NOMO-1 treated with dmso at 0.1 percent for 144 hours (cell line): ENCODE data around the gene PHKB.
"Not testable (repeated sequence)": the region's sequence is repeated elsewhere in the genome, so short reads cannot be mapped to it uniquely, and the experiment has no call there.

ENCODE experiments used
- DNase-seq: peaks from one replicate; lab custom pipeline; 2025; ENCODE audit not compliant: unreplicated experiment; lab: John Stamatoyannopoulos, UW

The PHKB gene

GRCh38 chr16:47469227-47469626 is 8.1 kb downstream of the PHKB start:
- DNase-seq: no peak

GRCh38 chr16:47470211-47470610 is 9.1 kb downstream of the PHKB start:
- no peak for DNase-seq

GRCh38 chr16:47470810-47471209 is 9.7 kb downstream of the PHKB start:
- no peak for DNase-seq

- not testable (repeated sequence) for DNase-seq
Observed at GRCh38 chr16:47473004-47473403, 11.9 kb downstream of the PHKB start.

- no peak for DNase-seq
Observed at GRCh38 chr16:47473792-47474191, 12.7 kb downstream of the PHKB start.

GRCh38 chr16:47475786-47476185 is 14.7 kb downstream of the PHKB start:
- DNase-seq: no peak

- DNase-seq: no peak
Observed at GRCh38 chr16:47476654-47477345, 15.7 kb downstream of the PHKB start.

- no peak for DNase-seq
Observed at GRCh38 chr16:47477679-47478078, 16.5 kb downstream of the PHKB start.

- no peak for DNase-seq
Observed at GRCh38 chr16:47480410-47480809, 19.3 kb downstream of the PHKB start.

- DNase-seq: no peak
Observed at GRCh38 chr16:47481698-47482374, 20.7 kb downstream of the PHKB start.

GRCh38 chr16:47483616-47484015 is 22.5 kb downstream of the PHKB start:
- no peak for DNase-seq

- no peak for DNase-seq
Observed at GRCh38 chr16:47486856-47487255, 25.7 kb downstream of the PHKB start.

GRCh38 chr16:47488051-47488450 is 26.9 kb downstream of the PHKB start:
- DNase-seq: no peak

- no peak for DNase-seq
Observed at GRCh38 chr16:47490471-47490870, 29.3 kb downstream of the PHKB start.

- DNase-seq: no peak
Observed at GRCh38 chr16:47492036-47492427, 30.9 kb downstream of the PHKB start.

- peak; percentile 87 for DNase-seq
Observed at GRCh38 chr16:47492428-47493377, 31.6 kb downstream of the PHKB start.

GRCh38 chr16:47493381-47494337 is 32.5 kb downstream of the PHKB start:
- DNase-seq: peak; percentile 5

- no peak for DNase-seq
Observed at GRCh38 chr16:47499080-47499699, 38.1 kb downstream of the PHKB start.

GRCh38 chr16:47499700-47500264 is 38.7 kb downstream of the PHKB start:
- DNase-seq: no peak

GRCh38 chr16:47503936-47504335 is 42.8 kb downstream of the PHKB start:
- no peak for DNase-seq
